Fibroblast of peridontal ligament (primary cell): Measurements from ENCODE around the gene ZCRB1.
"Not testable (repeated sequence)": the region's sequence is repeated elsewhere in the genome, so short reads cannot be mapped to it uniquely, and the experiment has no call there.

Source experiments
- DNase-seq: peaks from one replicate; pipeline ENCODE4 v3.0.0-alpha.2; 2010; ENCODE audit errors: extremely low read depth

The ZCRB1 gene, protein sequence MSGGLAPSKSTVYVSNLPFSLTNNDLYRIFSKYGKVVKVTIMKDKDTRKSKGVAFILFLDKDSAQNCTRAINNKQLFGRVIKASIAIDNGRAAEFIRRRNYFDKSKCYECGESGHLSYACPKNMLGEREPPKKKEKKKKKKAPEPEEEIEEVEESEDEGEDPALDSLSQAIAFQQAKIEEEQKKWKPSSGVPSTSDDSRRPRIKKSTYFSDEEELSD

GRCh38 chr12:42325653-42326474, at the start of gene ZCRB1, which contains the start of gene PPHLN1:
Gene ZCRB1, minus strand, starts transcription at chr12:42326094. Its CDS starts 1,992 bp downstream, at chr12:42324102.
Gene PPHLN1, plus strand, starts transcription at chr12:42326167. Its CDS starts 9,736 bp downstream, at chr12:42335903.
- peak; percentile 68 for DNase-seq

DNA sequence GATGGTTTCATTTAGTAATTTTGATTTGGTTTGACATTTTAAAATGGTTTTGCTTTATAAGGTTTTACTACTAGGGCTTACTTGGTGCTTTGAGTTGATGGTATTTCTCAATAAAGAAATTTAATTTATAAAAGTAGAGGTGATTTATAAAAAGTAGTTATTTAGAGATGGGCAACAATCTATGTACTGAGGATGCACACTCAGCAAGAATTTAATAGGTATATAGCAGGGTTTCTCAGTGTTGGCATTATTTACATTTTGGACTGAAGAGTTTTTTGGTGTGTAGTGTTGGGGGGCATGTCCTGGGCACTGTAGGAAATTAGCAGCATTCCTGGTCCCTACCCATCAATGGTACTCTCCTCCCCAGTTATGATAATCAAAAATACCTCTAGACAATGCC, 47.8 kb upstream of the ZCRB1 start:
- no peak for DNase-seq

- DNase-seq: peak; percentile 60
Observed at GRCh38 chr12:42372154-42372791, 46.4 kb upstream of the ZCRB1 start.

- DNase-seq: no peak
Observed at GRCh38 chr12:42370013-42370412, 44.1 kb upstream of the ZCRB1 start.

- no peak for DNase-seq
Observed at GRCh38 chr12:42365486-42365885, 39.6 kb upstream of the ZCRB1 start.

- no peak for DNase-seq
Observed at GRCh38 chr12:42364692-42365091, 38.8 kb upstream of the ZCRB1 start.

GRCh38 chr12:42362647-42363260, 36.9 kb upstream of the ZCRB1 start:
- DNase-seq: peak; percentile 4

DNA sequence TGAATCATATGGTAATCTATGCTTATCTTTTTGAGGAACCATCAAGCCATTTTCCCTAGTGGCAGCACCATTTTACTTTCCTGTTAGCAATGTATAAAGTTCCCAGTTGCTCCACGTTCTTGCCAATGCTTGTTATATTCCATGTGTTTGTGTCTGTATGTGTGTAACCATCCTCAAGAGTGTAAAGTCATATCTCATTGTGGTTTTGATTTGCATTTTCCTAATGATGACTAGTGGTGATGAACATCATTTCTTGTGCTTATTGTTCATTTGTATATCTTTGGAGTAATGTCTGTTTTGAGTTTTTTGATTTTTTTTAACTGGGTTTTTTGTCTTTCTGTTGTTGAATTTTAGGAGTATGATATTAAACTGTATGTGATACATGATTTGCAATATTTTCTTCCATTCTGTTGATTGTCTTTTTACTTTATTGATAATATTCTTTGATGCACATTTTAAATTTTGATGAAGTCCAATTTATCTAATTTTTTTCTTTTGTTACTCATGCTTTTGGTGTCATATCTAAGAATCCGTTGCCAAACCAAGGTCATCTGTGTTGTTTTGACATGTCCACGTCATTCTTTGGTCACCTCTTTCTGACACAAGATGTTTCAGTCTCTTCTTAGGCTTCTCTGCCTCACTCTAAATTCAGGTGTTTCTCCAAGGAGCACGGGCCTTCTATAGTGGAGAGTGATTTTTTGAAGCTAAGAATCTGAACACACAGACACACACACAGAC, 36.2 kb upstream of the ZCRB1 start:
- no peak for DNase-seq

- no peak for DNase-seq
Observed at GRCh38 chr12:42360747-42361403, 35.0 kb upstream of the ZCRB1 start.

GRCh38 chr12:42356344-42356743, 30.4 kb upstream of the ZCRB1 start:
- no peak for DNase-seq

DNA sequence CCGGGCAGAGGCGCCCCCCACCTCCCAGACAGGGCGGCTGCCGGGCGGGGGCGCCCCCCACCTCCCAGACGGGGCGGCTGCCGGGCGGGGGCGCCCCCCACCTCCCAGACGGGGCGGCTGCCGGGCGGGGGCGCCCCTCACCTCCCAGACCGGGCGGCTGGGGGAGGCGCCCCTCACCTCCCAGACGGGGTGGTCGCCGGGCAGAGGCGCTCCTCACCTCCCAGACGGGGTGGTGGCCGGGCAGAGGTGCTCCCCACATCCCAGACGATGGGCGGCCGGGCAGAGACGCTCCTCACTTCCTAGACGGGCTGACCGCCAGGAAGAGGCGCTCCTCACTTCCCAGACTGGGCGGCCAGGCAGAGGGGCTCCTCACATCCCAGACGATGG, 24.1 kb upstream of the ZCRB1 start:
- not testable (repeated sequence) for DNase-seq

GRCh38 chr12:42349119-42350020, 23.5 kb upstream of the ZCRB1 start:
- not testable (repeated sequence) for DNase-seq

DNA sequence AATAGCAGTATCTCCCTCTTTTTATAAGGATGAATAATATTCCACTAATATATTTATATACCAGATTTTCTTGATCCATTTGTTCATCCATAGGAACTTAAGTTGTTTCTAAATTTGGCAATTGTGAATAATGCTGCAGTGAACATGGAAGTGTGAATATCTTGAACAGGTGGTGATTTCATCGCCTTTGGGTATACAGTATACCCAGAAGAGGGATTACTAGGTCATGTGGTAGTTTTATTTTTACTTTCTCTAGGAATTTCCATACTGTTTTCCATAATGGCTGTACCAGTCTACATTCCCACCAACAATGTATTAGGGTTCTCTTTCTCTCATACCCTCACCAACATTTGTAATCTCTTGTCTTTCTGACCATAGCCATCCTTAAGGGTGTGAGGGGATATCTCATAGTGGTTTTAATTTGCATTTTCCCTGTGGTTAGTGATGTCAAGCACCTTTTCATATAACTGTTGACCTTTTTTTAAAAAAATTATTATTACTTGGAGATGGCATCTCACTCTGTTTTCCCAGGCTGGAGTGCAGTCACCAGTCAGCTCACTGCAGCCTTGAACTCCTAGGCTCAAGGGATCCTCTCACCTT, 20.6 kb upstream of the ZCRB1 start:
- DNase-seq: no peak

DNA sequence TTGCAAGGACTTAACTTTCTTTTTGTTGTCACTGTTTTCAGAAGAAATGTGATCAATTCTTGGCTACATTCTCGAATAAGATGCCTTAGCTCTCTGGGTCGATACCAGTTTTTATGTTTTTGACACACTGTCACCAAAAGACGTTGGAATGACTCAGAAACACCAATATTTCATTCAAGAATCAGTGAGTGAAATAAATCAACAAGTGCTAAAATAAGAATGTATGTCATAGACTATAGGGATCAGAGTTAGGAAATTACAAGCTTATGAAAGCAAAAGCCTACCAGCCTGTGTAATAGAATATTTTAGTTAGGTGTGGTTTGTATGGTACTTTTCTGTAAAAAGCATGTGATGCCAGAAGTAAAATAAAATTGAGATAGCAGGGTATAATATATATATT, 17.8 kb upstream of the ZCRB1 start:
- no peak for DNase-seq

DNA sequence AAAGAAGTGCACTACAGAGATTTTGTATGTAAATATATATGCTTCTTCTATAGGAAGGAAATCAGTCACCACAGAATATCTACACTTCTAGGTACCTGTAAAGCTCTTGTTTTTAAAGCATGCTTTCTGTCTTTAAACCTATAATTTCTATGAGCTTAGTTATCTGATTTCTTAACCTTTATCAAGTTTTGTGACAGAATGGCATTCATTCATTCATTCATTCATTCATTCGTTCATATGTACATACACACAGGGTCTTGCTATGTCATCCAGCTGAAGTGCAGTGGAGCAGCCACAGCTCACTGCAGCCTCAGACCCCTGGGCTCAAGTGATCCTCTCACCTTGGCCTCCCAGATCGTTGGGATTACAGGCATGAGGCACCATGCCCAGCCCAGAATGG, 16.1 kb upstream of the ZCRB1 start:
- no peak for DNase-seq

GRCh38 chr12:42338280-42338679, 12.4 kb upstream of the ZCRB1 start:
- DNase-seq: no peak

- no peak for DNase-seq
Observed at GRCh38 chr12:42336286-42336685, 10.4 kb upstream of the ZCRB1 start.

DNA sequence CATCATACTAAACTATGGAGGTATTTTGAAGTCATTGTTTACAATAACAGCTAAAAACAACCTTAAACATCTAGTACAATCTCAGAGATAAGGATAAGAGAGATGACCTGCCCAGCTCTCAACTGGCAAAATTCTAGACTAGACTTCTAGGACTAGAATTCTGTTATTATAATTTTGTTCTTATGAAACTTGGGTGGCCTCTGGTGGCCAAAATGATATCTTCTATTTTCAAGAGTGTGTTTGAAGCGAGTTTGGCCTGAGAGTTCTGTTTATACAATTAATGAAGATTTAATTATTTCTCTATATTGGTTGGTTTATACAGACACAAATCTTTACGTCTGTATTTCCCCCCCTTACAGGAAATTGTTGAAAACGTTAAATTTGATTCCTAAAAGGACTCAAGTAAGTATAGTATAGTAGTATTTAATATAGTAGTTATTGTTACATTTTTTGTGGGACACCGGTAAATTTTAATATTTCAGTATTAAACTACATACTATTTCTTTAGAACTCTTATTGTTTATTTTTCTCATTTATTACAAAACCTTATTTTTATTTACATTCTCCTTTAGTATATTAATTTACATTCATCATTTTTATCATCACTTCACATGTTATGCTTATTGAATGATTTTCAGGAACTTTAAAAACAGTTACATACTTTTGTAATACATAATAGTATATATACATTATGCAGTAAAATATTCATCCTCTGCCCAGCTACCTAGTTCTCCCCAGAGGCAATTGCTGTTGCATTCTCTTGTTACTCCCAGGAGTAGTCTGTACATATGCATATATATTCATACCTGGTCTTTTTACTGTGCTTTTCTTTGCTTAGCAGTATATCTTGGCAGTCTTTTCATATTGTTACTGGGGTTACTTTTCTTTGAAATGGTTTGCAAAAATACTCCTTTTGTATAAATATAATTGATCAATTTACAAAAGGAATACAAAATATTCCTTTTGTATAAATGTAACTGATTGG, 6.7 kb upstream of the ZCRB1 start:
- peak; percentile 75 for DNase-seq
